Smooth muscle cell (in vitro differentiated cells): ENCODE data around the gene CYP46A1. TPM values are rescaled to one million over a fixed set of nuclear protein-coding genes. Genes with fewer than 3 reads are reported as not detected.

Source experiments
- DNase-seq: peaks from one replicate; lab custom pipeline; 2025; ENCODE audit not compliant: unreplicated experiment; lab: John Stamatoyannopoulos, UW
- H2AFZ ChIP-seq: fragments of 200-600 bp; sonication (generic); 2 replicates; pipeline ENCODE4 v1.6.0; 2016; ENCODE audit warnings: antibody characterized with exemption, low read depth, mild to moderate bottlenecking
- H3F3A ChIP-seq: fragments of 200-600 bp; sonication (generic); 2 replicates; pipeline ENCODE4 v1.6.0; 2017; ENCODE audit warnings: antibody characterized with exemption, low read depth
- H3K27ac ChIP-seq: fragments of 200-600 bp; sonication (generic); 2 replicates; pipeline ENCODE4 v1.5.1; 2016; ENCODE audit warnings: low read depth, mild to moderate bottlenecking
- H3K27me3 ChIP-seq: fragments of 200-600 bp; sonication (generic); 2 replicates; pipeline ENCODE4 v1.6.1; 2016; ENCODE audit warnings: low read depth, mild to moderate bottlenecking
- H3K36me3 ChIP-seq: fragments of 200-600 bp; sonication (generic); 2 replicates; pipeline ENCODE4 v1.5.1; 2016; ENCODE audit warnings: low read depth
- H3K4me1 ChIP-seq: fragments of 200-600 bp; sonication (generic); 2 replicates; pipeline ENCODE4 v1.5.1; 2016; ENCODE audit warnings: low read depth
- H3K4me2 ChIP-seq: fragments of 200-600 bp; sonication (generic); 2 replicates; pipeline ENCODE4 v1.6.0; 2016; ENCODE audit warnings: mild to moderate bottlenecking
- H3K4me3 ChIP-seq: fragments of 200-600 bp; sonication (generic); 2 replicates; pipeline ENCODE4 v1.5.1; 2016; ENCODE audit warnings: mild to moderate bottlenecking
- H3K79me2 ChIP-seq: fragments of 200-600 bp; sonication (generic); 2 replicates; pipeline ENCODE4 v1.6.0; 2016; ENCODE audit warnings: low read depth, mild to moderate bottlenecking
- H3K9ac ChIP-seq: fragments of 200-600 bp; sonication (generic); 2 replicates; pipeline ENCODE4 v1.6.0; 2016; ENCODE audit warnings: low read depth
- H3K9me3 ChIP-seq: fragments of 200-600 bp; sonication (generic); replicated peaks from 2 replicates; pipeline ENCODE4 v1.5.1; 2016; ENCODE audit warnings: low read depth
- H4K20me1 ChIP-seq: fragments of 200-600 bp; sonication (generic); 2 replicates; pipeline ENCODE4 v1.6.0; 2016; ENCODE audit warnings: low read depth
- WGBS: methylation state at CpG from one replicate; pipeline ENCODE4 v1.1.7; 2016; ENCODE audit warnings: low lambda C conversion rate; 5-methylcytosine and 5-hydroxymethylcytosine counted together
- polyA plus RNA-seq: library from polyadenylated mRNA; unstranded; fragments of >200 nt; fragmentation: Nextera tagmentation; extraction: Ambion mirVana; gene quantifications from 2 replicates; pipeline ENCODE4 v1.2.1, GENCODE V29; 2016
- total RNA-seq: library from RNA; depleted of rRNA; stranded (reverse); fragments of >200 nt; gene quantifications from 2 replicates; pipeline ENCODE4 v1.2.3, GENCODE V29; 2014
- TF ChIP-seq, protein P1 (sequence below): fragments of 200-600 bp; sonication (generic); IDR thresholded peaks from 2 replicates; pipeline ENCODE4 v1.5.1; 2017; ENCODE audit warnings: borderline replicate concordance, mild to moderate bottlenecking, antibody characterized with exemption; ENCODE audit not compliant: insufficient read depth, poor library complexity, severe bottlenecking

Gene CYP46A1
- total and polyA plus RNA-seq, 2 experiments from 2014 or later, result 0.63 to 1.0 TPM

DNA sequence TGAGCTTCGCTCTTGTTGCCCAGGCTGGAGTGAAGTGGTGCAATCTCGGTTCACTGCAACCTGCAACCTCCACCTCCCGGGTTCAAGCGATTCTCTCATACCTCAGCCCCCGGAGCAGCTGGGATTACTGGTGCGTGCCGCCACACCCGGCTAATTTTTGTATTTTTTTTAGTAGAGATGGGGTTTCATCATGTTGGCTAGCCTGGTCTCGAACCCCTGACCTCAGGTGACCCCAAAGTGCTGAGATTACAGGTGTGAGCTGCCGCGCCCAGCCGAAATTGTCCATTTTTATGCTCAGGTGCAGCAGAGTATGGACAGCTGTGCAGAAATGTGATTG, 19.2 kb upstream of the CYP46A1 start:
- Histone ChIP-seq H3K9ac (no peak overlapping the region), H3K4me1 (peaks cover 45% of the 10 kb centered on the region), H3K4me3 (no peak overlapping the region), H2AFZ (no peak overlapping the region), H4K20me1 (no peaks in the 10 kb centered on the region), H3K4me2 (no peak overlapping the region), H3K27me3 (no peaks in the 10 kb centered on the region), H3F3A (peaks cover 26% of the 10 kb centered on the region), H3K79me2 (no peaks in the 10 kb centered on the region), H3K9me3 (no peaks in the 10 kb centered on the region), H3K36me3 (no peaks in the 10 kb centered on the region), H3K27ac (peak overlapping the region; percentile 89)
- DNase-seq, result no peak
- TF ChIP-seq, protein P1, sequence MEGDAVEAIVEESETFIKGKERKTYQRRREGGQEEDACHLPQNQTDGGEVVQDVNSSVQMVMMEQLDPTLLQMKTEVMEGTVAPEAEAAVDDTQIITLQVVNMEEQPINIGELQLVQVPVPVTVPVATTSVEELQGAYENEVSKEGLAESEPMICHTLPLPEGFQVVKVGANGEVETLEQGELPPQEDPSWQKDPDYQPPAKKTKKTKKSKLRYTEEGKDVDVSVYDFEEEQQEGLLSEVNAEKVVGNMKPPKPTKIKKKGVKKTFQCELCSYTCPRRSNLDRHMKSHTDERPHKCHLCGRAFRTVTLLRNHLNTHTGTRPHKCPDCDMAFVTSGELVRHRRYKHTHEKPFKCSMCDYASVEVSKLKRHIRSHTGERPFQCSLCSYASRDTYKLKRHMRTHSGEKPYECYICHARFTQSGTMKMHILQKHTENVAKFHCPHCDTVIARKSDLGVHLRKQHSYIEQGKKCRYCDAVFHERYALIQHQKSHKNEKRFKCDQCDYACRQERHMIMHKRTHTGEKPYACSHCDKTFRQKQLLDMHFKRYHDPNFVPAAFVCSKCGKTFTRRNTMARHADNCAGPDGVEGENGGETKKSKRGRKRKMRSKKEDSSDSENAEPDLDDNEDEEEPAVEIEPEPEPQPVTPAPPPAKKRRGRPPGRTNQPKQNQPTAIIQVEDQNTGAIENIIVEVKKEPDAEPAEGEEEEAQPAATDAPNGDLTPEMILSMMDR, result no peak
- WGBS, result 56% methylated on average over 12 of the region's 12 CpGs

- no peak overlapping the region for H2AFZ ChIP-seq
- H3K9ac ChIP-seq, result no peak overlapping the region
- H3K4me3 ChIP-seq, result no peak overlapping the region
- H3F3A ChIP-seq, result peaks cover 32% of the 10 kb centered on the region
- 80% methylated on average over 6 of the region's 6 CpGs for WGBS
- TF ChIP-seq, protein P1, result no peak
- H3K27ac ChIP-seq, result no peak overlapping the region
- H3K79me2 ChIP-seq, result no peaks in the 10 kb centered on the region
- no peaks in the 10 kb centered on the region for H3K36me3 ChIP-seq
- DNase-seq, result no peak
- H3K9me3 ChIP-seq, result no peaks in the 10 kb centered on the region
- no peak overlapping the region for H3K4me2 ChIP-seq
- H3K4me1 ChIP-seq, result peaks cover 51% of the 10 kb centered on the region
- H4K20me1 ChIP-seq, result no peaks in the 10 kb centered on the region
- H3K27me3 ChIP-seq, result no peaks in the 10 kb centered on the region
These were observed 17.6 kb upstream of the CYP46A1 start for GRCh38 chr14:99666533-99666932.

DNA sequence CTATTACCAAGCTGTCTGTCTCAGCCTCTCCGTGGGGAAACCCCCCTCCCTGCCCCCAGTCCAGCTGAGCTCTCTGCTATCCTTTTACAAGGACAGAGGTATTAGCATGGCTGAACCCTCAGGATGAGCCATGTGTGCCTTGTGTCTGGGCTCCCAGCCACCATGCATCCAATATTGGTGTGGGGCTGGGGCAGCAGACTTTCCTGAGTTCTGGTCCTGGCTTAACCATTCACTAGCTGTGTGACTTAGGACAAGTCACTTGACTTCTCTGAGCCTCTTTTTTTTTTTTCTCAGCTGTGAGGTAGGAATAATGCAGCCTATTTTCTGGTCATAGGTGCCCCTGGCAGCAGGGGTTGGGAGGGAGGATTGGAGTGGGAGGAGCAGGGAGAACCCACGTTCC, 17.1 kb upstream of the CYP46A1 start:
- Histone ChIP-seq H4K20me1 (no peaks in the 10 kb centered on the region), H2AFZ (no peak overlapping the region), H3F3A (peaks cover 26% of the 10 kb centered on the region), H3K79me2 (no peaks in the 10 kb centered on the region), H3K27ac (no peak overlapping the region), H3K4me1 (peaks cover 56% of the 10 kb centered on the region), H3K9ac (no peak overlapping the region), H3K27me3 (no peaks in the 10 kb centered on the region), H3K4me3 (no peak overlapping the region), H3K9me3 (no peaks in the 10 kb centered on the region), H3K36me3 (no peaks in the 10 kb centered on the region), H3K4me2 (no peak overlapping the region)
- 49% methylated on average over 2 of the region's 2 CpGs for WGBS
- no peak for DNase-seq
- TF ChIP-seq, protein P1, result no peak

- peaks cover 62% of the 10 kb centered on the region for H3K4me1 ChIP-seq
- H3K27me3 ChIP-seq, result no peaks in the 10 kb centered on the region
- no peaks in the 10 kb centered on the region for H3K79me2 ChIP-seq
- H3F3A ChIP-seq, result peaks cover 20% of the 10 kb centered on the region
- H4K20me1 ChIP-seq, result no peaks in the 10 kb centered on the region
- 95% methylated on average over 8 of the region's 9 CpGs for WGBS
- no peaks in the 10 kb centered on the region for H3K9me3 ChIP-seq
- H3K4me3 ChIP-seq, result no peak overlapping the region
- DNase-seq, result no peak
- TF ChIP-seq, protein P1, result no peak
- no peaks in the 10 kb centered on the region for H3K36me3 ChIP-seq
- no peak overlapping the region for H3K27ac ChIP-seq
- no peak overlapping the region for H3K9ac ChIP-seq
- no peak overlapping the region for H3K4me2 ChIP-seq
- H2AFZ ChIP-seq, result no peak overlapping the region
These were observed 16.3 kb upstream of the CYP46A1 start for GRCh38 chr14:99667821-99668220.
